ENCODE measurements around the gene FGGY.

The FGGY gene

GRCh38 chr1:59678040-59678439 lies 381.1 kb downstream of the FGGY start:
- DNase-seq (ENCODE audit: low read depth in 2 of 2) = no peak

- no peak for DNase-seq (ENCODE audit: low read depth in 2 of 2)
Observed at GRCh38 chr1:59678493-59679228, 381.8 kb downstream of the FGGY start.

GRCh38 chr1:59680044-59680443 lies 383.1 kb downstream of the FGGY start:
- no peak for DNase-seq (ENCODE audit: low read depth in 2 of 2)

- no peak for DNase-seq (ENCODE audit: low read depth in 2 of 2)
Observed at GRCh38 chr1:59682396-59683080, 385.6 kb downstream of the FGGY start.

GRCh38 chr1:59683197-59683596 lies 386.3 kb downstream of the FGGY start:
- DNase-seq (ENCODE audit: low read depth in 2 of 2) = no peak

GRCh38 chr1:59684698-59685097 lies 387.8 kb downstream of the FGGY start:
- no peak for DNase-seq (ENCODE audit: low read depth in 2 of 2)

- no peak for DNase-seq (ENCODE audit: low read depth in 2 of 2)
Observed at GRCh38 chr1:59685101-59685500, 388.2 kb downstream of the FGGY start.

- DNase-seq (ENCODE audit: low read depth in 2 of 2) = no peak
Observed at GRCh38 chr1:59685666-59686065, 388.8 kb downstream of the FGGY start.

GRCh38 chr1:59686170-59686569 lies 389.3 kb downstream of the FGGY start:
- DNase-seq (ENCODE audit: low read depth in 2 of 2) = no peak

GRCh38 chr1:59686574-59686973 lies 389.7 kb downstream of the FGGY start:
- DNase-seq (ENCODE audit: low read depth in 2 of 2) = no peak

GRCh38 chr1:59687081-59687480 lies 390.2 kb downstream of the FGGY start:
- no peak for DNase-seq (ENCODE audit: low read depth in 2 of 2)

GRCh38 chr1:59688976-59689375 lies 392.1 kb downstream of the FGGY start:
- no peak for DNase-seq (ENCODE audit: low read depth in 2 of 2)

- no peak for DNase-seq (ENCODE audit: low read depth in 2 of 2)
Observed at GRCh38 chr1:59689730-59690129, 392.8 kb downstream of the FGGY start.

GRCh38 chr1:59690171-59690930 lies 393.5 kb downstream of the FGGY start:
- DNase-seq (ENCODE audit: low read depth in 2 of 2) = no peak

GRCh38 chr1:59691261-59691660 lies 394.4 kb downstream of the FGGY start:
- DNase-seq (ENCODE audit: low read depth in 2 of 2) = no peak

GRCh38 chr1:59692591-59692990 lies 395.7 kb downstream of the FGGY start:
- DNase-seq (ENCODE audit: low read depth in 2 of 2) = no peak

- DNase-seq (ENCODE audit: low read depth in 2 of 2) = no peak
Observed at GRCh38 chr1:59693406-59693805, 396.5 kb downstream of the FGGY start.

- no peak for DNase-seq (ENCODE audit: low read depth in 2 of 2)
Observed at GRCh38 chr1:59695252-59695651, 398.4 kb downstream of the FGGY start.

- DNase-seq (ENCODE audit: low read depth in 2 of 2) = no peak
Observed at GRCh38 chr1:59696421-59697115, 399.7 kb downstream of the FGGY start.

- no peak for DNase-seq (ENCODE audit: low read depth in 2 of 2)
Observed at GRCh38 chr1:59697150-59697800, 400.4 kb downstream of the FGGY start.

GRCh38 chr1:59698386-59698785 lies 401.5 kb downstream of the FGGY start:
- DNase-seq (ENCODE audit: low read depth in 2 of 2) = no peak

Data from stimulated activated CD4-positive, alpha-beta T cell treated with anti-CD3 and anti-CD28 coated beads, Interleukin-1b, Interleukin-23, amount 100 ng/mL, for 4 hours (primary cell).